Liver (tissue), 9 donors: Measurements from ENCODE around the gene CLCN7. TPM values are rescaled to one million over a fixed set of nuclear protein-coding genes. Genes with fewer than 3 reads are reported as not detected.

Source experiments
- DNase-seq: peaks from one replicate; pipeline ENCODE4 v3.0.0-alpha.2; 2017; ENCODE audit warnings: low spot score
- H3K27ac ChIP-seq, 2 donors: one replicate each; pipeline ENCODE4 v1.7.0; 2013; ENCODE audit warnings: inconsistent platforms in 2 of 2, low read length in 2 of 2, control low read depth in 1 of 2, low read depth in 1 of 2, mild to moderate bottlenecking in 1 of 2
- H3K27me3 ChIP-seq, 4 donors: one replicate each; pipeline versions ENCODE4 v1.6.1 to v1.7.0; 2013; ENCODE audit warnings: low read length in 3 of 4, inconsistent platforms in 1 of 4, mild to moderate bottlenecking in 1 of 4, moderate library complexity in 1 of 4; ENCODE audit not compliant: control insufficient read depth in 4 of 4, insufficient read depth in 4 of 4
- H3K36me3 ChIP-seq, 4 donors: one replicate each; pipeline versions ENCODE4 v1.6.1 to v1.7.0; 2013; ENCODE audit warnings: low read length in 3 of 4, mild to moderate bottlenecking in 3 of 4, low read depth in 1 of 4, moderate library complexity in 1 of 4; ENCODE audit not compliant: control insufficient read depth in 4 of 4, insufficient read depth in 3 of 4
- H3K4me1 ChIP-seq, 4 donors: one replicate each; pipeline versions ENCODE4 v1.6.1 to v1.7.0; 2013; ENCODE audit warnings: low read length in 3 of 4, mild to moderate bottlenecking in 3 of 4, moderate library complexity in 1 of 4; ENCODE audit not compliant: control insufficient read depth in 4 of 4, insufficient read depth in 4 of 4
- H3K4me3 ChIP-seq, 3 donors: one replicate each; pipeline versions ENCODE4 v1.6.1 to v1.7.0; 2013; ENCODE audit warnings: low read length in 3 of 3, control low read depth in 1 of 3, low read depth in 1 of 3, mild to moderate bottlenecking in 1 of 3
- H3K9ac ChIP-seq, 2 donors: one replicate each; pipeline ENCODE4 v1.7.0; 2013; ENCODE audit warnings: low read length in 2 of 2, mild to moderate bottlenecking in 2 of 2, moderate library complexity in 2 of 2, control low read depth in 1 of 2, low read depth in 1 of 2
- H3K9me3 ChIP-seq, 4 donors: one replicate each; pipeline versions ENCODE4 v1.6.1 to v1.7.0; 2013; ENCODE audit warnings: low read length in 3 of 4; ENCODE audit not compliant: control insufficient read depth in 4 of 4
- EGR1 ChIP-seq, 2 donors: IDR thresholded peaks; 2 replicates each; pipeline ENCODE4 v1.6.1; 2016 to 2018; ENCODE audit warnings: antibody characterized with exemption in 2 of 2, low read depth in 2 of 2
- FOXA2 ChIP-seq: IDR thresholded peaks from 2 replicates; pipeline ENCODE4 v1.6.1; 2016; ENCODE audit warnings: antibody characterized with exemption
- GABPA ChIP-seq, 2 donors: IDR thresholded peaks in 1 of 2; conservative IDR thresholded peaks in 1 of 2; 2 replicates each; pipeline ENCODE4 v1.6.1; 2016; ENCODE audit warnings: antibody characterized with exemption in 2 of 2, mild to moderate bottlenecking in 1 of 2, moderate library complexity in 1 of 2
- HNF4A ChIP-seq, 2 donors: conservative IDR thresholded peaks; 2 replicates each; pipeline ENCODE4 v1.6.1; 2016; ENCODE audit warnings: antibody characterized with exemption in 2 of 2, mild to moderate bottlenecking in 2 of 2
- HNF4G ChIP-seq: IDR thresholded peaks from 2 replicates; pipeline ENCODE4 v1.6.1; 2016; ENCODE audit warnings: antibody characterized with exemption
- JUND ChIP-seq, 2 donors: IDR thresholded peaks; 2 replicates each; pipeline ENCODE4 v1.6.1; 2016; ENCODE audit warnings: antibody characterized with exemption in 2 of 2
- NR2F2 ChIP-seq: IDR thresholded peaks from 2 replicates; pipeline ENCODE4 v1.6.1; 2016; ENCODE audit warnings: antibody characterized with exemption
- RAD21 ChIP-seq, 2 donors: IDR thresholded peaks; 2 replicates each; pipeline ENCODE4 v1.6.1; 2016; ENCODE audit warnings: antibody characterized with exemption in 2 of 2, mild to moderate bottlenecking in 2 of 2
- SP1 ChIP-seq: IDR thresholded peaks from 2 replicates; pipeline ENCODE4 v1.6.1; 2018; ENCODE audit warnings: antibody characterized with exemption, mild to moderate bottlenecking
- TAF1 ChIP-seq: conservative IDR thresholded peaks from 2 replicates; pipeline ENCODE4 v1.6.1; 2016; ENCODE audit warnings: antibody characterized with exemption, mild to moderate bottlenecking
- WGBS: extraction: QIAGEN DNeasy Blood & Tissue Kit; methylation state at CpG from one replicate; pipeline ENCODE4 v1.1.7; 2013; 5-methylcytosine and 5-hydroxymethylcytosine counted together
- polyA plus RNA-seq, 2 donors: library from polyadenylated mRNA; stranded (reverse) in 1 of 2; unstranded in 1 of 2; fragments of 200-250 nt in 1 of 2; fragments of >200 nt in 1 of 2; fragmentation: Nextera tagmentation in 1 of 2; extraction: Ambion mirVana in 1 of 2; gene quantifications; one replicate each; pipeline versions ENCODE4 v1.2.1 to v1.2.3, GENCODE V29; 2013 to 2015
- total RNA-seq, 2 donors: library from RNA; depleted of rRNA; stranded (reverse); fragments of >200 nt; gene quantifications; one replicate each; pipeline ENCODE4 v1.2.3, GENCODE V29; 2014
- TF ChIP-seq, protein P1 (sequence below): IDR thresholded peaks from 2 replicates; pipeline ENCODE4 v1.6.1; 2016; ENCODE audit warnings: antibody characterized with exemption, mild to moderate bottlenecking
- TF ChIP-seq, protein P2 (sequence below): fragments of 150-350 bp; IDR thresholded peaks from 2 replicates; pipeline ENCODE4 v1.5.1; 2017; ENCODE audit warnings: improper control_type of control experiment, low read depth, low read length; ENCODE audit not compliant: missing input control
- TF ChIP-seq, protein P3 (sequence below): IDR thresholded peaks from 2 replicates; pipeline ENCODE4 v1.6.1; 2016; ENCODE audit warnings: antibody characterized with exemption
- TF ChIP-seq, protein P4 (sequence below): IDR thresholded peaks from 2 replicates; pipeline ENCODE4 v1.6.1; 2016; ENCODE audit warnings: antibody characterized with exemption
- TF ChIP-seq, protein P5 (sequence below): IDR thresholded peaks from 2 replicates; pipeline ENCODE4 v1.6.1; 2016; ENCODE audit warnings: antibody characterized with exemption
- donor health status: healthy.
- donor health status: healthy.
- donor health status: healthy.
- donor health status: healthy.
- donor health status: healthy.

CLCN7 gene
- total and polyA plus RNA-seq, 4 donors, result 13.9 to 36.2 (median 30.2) TPM

DNA sequence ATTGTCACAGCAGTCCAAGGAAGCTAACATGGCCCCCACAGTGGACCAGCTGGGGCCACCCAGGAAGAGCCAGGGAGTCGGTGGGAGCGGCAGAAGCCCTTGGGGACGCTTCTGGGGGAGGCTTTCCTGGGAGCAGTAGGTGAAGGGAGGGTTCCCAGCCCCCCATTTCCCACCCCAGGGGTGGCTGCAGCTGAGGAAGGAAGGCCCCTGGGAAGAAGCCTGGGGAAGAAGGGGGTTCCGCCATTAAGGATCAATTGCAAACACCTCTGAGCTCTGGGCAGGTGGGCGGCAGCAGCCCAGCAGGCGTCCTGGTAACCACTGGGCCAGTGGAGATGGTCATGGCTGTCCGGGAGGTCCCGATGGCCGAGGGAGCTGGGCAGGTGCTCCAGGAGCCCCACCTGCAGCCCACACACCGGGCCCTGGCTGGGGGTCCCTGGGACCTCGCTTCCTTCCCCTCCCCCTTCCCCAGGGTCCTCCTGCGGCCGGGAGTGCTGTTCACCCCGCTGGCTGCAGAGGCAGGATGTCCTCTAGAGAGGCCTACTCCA, 44.5 kb downstream of the CLCN7 start:
- H3K27ac ChIP-seq, result no peak overlapping the region
- H3K4me1 ChIP-seq, result peaks cover 5 to 14% (median 9%) of the 10 kb centered on the region in 4 donors
- no peaks in the 10 kb centered on the region for H3K27me3 ChIP-seq
- no peaks in the 10 kb centered on the region for H3K9me3 ChIP-seq
- 59% methylated on average over 14 of the region's 14 CpGs for WGBS
- TF ChIP-seq EGR1 (IDR thresholded peaks at IDR 0.05; ENCODE audit: low read depth in 2 of 2) (no peak), TAF1 (no peak), FOXA2 (no peak), NR2F2 (no peak), HNF4G (no peak)
- TF ChIP-seq, protein P1, sequence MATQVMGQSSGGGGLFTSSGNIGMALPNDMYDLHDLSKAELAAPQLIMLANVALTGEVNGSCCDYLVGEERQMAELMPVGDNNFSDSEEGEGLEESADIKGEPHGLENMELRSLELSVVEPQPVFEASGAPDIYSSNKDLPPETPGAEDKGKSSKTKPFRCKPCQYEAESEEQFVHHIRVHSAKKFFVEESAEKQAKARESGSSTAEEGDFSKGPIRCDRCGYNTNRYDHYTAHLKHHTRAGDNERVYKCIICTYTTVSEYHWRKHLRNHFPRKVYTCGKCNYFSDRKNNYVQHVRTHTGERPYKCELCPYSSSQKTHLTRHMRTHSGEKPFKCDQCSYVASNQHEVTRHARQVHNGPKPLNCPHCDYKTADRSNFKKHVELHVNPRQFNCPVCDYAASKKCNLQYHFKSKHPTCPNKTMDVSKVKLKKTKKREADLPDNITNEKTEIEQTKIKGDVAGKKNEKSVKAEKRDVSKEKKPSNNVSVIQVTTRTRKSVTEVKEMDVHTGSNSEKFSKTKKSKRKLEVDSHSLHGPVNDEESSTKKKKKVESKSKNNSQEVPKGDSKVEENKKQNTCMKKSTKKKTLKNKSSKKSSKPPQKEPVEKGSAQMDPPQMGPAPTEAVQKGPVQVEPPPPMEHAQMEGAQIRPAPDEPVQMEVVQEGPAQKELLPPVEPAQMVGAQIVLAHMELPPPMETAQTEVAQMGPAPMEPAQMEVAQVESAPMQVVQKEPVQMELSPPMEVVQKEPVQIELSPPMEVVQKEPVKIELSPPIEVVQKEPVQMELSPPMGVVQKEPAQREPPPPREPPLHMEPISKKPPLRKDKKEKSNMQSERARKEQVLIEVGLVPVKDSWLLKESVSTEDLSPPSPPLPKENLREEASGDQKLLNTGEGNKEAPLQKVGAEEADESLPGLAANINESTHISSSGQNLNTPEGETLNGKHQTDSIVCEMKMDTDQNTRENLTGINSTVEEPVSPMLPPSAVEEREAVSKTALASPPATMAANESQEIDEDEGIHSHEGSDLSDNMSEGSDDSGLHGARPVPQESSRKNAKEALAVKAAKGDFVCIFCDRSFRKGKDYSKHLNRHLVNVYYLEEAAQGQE, result no peak
- TF ChIP-seq, protein P2, sequence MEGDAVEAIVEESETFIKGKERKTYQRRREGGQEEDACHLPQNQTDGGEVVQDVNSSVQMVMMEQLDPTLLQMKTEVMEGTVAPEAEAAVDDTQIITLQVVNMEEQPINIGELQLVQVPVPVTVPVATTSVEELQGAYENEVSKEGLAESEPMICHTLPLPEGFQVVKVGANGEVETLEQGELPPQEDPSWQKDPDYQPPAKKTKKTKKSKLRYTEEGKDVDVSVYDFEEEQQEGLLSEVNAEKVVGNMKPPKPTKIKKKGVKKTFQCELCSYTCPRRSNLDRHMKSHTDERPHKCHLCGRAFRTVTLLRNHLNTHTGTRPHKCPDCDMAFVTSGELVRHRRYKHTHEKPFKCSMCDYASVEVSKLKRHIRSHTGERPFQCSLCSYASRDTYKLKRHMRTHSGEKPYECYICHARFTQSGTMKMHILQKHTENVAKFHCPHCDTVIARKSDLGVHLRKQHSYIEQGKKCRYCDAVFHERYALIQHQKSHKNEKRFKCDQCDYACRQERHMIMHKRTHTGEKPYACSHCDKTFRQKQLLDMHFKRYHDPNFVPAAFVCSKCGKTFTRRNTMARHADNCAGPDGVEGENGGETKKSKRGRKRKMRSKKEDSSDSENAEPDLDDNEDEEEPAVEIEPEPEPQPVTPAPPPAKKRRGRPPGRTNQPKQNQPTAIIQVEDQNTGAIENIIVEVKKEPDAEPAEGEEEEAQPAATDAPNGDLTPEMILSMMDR, result no peak
- TF ChIP-seq, protein P3, sequence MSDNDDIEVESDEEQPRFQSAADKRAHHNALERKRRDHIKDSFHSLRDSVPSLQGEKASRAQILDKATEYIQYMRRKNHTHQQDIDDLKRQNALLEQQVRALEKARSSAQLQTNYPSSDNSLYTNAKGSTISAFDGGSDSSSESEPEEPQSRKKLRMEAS, result no peak
- TF ChIP-seq, protein P4, sequence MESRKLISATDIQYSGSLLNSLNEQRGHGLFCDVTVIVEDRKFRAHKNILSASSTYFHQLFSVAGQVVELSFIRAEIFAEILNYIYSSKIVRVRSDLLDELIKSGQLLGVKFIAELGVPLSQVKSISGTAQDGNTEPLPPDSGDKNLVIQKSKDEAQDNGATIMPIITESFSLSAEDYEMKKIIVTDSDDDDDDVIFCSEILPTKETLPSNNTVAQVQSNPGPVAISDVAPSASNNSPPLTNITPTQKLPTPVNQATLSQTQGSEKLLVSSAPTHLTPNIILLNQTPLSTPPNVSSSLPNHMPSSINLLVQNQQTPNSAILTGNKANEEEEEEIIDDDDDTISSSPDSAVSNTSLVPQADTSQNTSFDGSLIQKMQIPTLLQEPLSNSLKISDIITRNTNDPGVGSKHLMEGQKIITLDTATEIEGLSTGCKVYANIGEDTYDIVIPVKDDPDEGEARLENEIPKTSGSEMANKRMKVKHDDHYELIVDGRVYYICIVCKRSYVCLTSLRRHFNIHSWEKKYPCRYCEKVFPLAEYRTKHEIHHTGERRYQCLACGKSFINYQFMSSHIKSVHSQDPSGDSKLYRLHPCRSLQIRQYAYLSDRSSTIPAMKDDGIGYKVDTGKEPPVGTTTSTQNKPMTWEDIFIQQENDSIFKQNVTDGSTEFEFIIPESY, result no peak
- no peak for DNase-seq
- no peak overlapping the region for H3K4me3 ChIP-seq
- no peaks in the 10 kb centered on the region for H3K36me3 ChIP-seq
- no peak overlapping the region for H3K9ac ChIP-seq

DNA sequence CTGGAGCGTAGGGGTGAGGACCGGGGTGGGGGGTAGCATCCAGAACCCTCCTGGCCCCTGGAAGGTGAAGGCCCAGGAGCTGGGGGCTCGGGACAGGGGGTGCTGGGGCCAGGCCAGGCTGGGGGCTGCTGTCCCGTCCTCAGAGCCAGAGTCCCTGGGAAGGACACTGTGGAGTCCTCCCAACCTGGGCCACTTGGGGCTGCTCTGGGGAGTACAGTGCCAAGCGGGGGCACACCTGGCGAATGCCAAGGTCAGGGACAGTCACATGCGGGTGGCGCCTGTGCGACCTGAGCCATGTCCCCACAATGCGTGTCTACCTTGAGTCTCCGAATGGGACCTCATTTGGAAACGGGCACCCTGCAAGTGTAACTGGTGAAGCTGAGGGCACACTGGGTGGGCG, 45.2 kb downstream of the CLCN7 start:
- H3K9ac ChIP-seq, result no peak overlapping the region
- no peak overlapping the region for H3K27ac ChIP-seq
- 94% methylated on average over 13 of the region's 13 CpGs for WGBS
- no peaks in the 10 kb centered on the region for H3K27me3 ChIP-seq
- no peaks in the 10 kb centered on the region for H3K9me3 ChIP-seq
- H3K36me3 ChIP-seq, result no peaks in the 10 kb centered on the region
- no peak for DNase-seq
- H3K4me1 ChIP-seq, result peaks cover 5 to 14% (median 9%) of the 10 kb centered on the region in 4 donors
- H3K4me3 ChIP-seq, result no peak overlapping the region
- TF ChIP-seq, protein P4, result no peak
- no peak for TF ChIP-seq SP1
- TF ChIP-seq, protein P1, result no peak
- TF ChIP-seq HNF4A (conservative IDR thresholded peaks at IDR 0.05), result no peak
- TF ChIP-seq FOXA2, result no peak
- TF ChIP-seq NR2F2, result no peak
- TF ChIP-seq TAF1, result no peak
- TF ChIP-seq JUND (IDR thresholded peaks at IDR 0.05), result no peak
- TF ChIP-seq, protein P3, result no peak
- TF ChIP-seq GABPA (IDR thresholded peaks at IDR 0.05 in 1 of 2, conservative IDR thresholded peaks at IDR 0.05 in 1 of 2), result no peak
- TF ChIP-seq, protein P5, sequence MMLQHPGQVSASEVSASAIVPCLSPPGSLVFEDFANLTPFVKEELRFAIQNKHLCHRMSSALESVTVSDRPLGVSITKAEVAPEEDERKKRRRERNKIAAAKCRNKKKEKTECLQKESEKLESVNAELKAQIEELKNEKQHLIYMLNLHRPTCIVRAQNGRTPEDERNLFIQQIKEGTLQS, result no peak
- no peak for TF ChIP-seq RAD21 (IDR thresholded peaks at IDR 0.05)
